ENCODE results near the gene CMAS. TPM values are rescaled to one million over a fixed set of nuclear protein-coding genes. Genes with fewer than 3 reads are reported as not detected.
"Not testable (repeated sequence)": the region's sequence is repeated elsewhere in the genome, so short reads cannot be mapped to it uniquely, and the experiment has no call there.

CMAS gene
- total and polyA plus RNA-seq, 3 donors from 2014 or later: 119 to 131 (median 130) TPM

DNA sequence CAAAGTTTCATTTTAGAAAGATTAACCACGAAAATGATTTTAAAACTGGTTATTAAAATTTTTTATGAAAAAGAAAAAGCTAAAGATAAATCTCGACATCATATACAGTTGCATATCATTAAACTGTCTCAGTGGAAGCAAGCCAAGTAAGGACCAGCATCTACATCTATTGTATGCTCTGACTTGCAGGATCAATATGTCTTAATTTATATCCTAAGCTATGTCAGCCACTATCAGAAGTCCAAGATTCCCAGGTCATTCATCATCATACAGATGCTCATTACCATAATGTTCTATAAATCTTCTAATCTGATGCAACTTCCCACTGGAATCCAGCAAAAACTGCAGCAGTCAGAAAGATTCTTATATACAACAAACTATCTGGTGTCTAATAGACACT lies 43.5 kb downstream of the CMAS start:
- no peaks in the 10 kb centered on the region for H3K4me1 ChIP-seq
- no peak overlapping the region for H3K27ac ChIP-seq
- no peaks in the 10 kb centered on the region for H3K36me3 ChIP-seq (ENCODE audit: low read depth, missing control alignments)
- H3K27me3 ChIP-seq: no peaks in the 10 kb centered on the region
- intact Hi-C loops (cut with DNase I; ENCODE audit: low total_unique reads): no loop called here
- H3K9me3 ChIP-seq: no peaks in the 10 kb centered on the region
- no peak overlapping the region for H3K4me3 ChIP-seq
- 81% methylated on average over 2 of the region's 2 CpGs for WGBS, 2 donors
- no peak for DNase-seq
- TF ChIP-seq CTCF (IDR thresholded peaks at IDR 0.05) (no peak), POLR2A (IDR thresholded peaks at IDR 0.05) (no peak)

DNA sequence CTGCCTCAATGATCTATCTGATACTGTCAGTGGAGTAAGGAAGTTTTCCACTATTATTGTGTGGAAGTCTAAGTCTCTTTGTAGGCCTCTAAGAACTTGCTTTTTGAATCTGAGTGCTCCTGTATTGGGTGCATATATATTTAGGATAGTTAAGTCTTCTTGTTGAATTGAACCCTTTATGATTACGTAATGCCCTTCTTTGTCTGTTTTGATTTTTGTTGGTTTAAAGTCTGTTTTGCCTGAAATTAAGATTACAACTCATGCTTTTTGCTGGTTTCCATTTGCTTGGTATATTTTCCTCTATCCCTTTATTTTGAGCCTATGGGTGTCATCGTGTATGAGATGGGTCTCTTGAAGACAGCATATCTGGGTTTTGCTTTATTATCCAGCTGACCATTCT lies 53.0 kb downstream of the CMAS start:
- H3K27ac ChIP-seq; DNase-seq; H3K27me3 ChIP-seq; H3K9me3 ChIP-seq; H3K36me3 ChIP-seq (ENCODE audit: low read depth, missing control alignments); intact Hi-C loops (cut with DNase I; ENCODE audit: low total_unique reads); H3K4me1 ChIP-seq; H3K4me3 ChIP-seq: not testable (repeated sequence)
- 94 to 100% methylated on average over 2 of the region's 2 CpGs for WGBS, 2 donors

DNA sequence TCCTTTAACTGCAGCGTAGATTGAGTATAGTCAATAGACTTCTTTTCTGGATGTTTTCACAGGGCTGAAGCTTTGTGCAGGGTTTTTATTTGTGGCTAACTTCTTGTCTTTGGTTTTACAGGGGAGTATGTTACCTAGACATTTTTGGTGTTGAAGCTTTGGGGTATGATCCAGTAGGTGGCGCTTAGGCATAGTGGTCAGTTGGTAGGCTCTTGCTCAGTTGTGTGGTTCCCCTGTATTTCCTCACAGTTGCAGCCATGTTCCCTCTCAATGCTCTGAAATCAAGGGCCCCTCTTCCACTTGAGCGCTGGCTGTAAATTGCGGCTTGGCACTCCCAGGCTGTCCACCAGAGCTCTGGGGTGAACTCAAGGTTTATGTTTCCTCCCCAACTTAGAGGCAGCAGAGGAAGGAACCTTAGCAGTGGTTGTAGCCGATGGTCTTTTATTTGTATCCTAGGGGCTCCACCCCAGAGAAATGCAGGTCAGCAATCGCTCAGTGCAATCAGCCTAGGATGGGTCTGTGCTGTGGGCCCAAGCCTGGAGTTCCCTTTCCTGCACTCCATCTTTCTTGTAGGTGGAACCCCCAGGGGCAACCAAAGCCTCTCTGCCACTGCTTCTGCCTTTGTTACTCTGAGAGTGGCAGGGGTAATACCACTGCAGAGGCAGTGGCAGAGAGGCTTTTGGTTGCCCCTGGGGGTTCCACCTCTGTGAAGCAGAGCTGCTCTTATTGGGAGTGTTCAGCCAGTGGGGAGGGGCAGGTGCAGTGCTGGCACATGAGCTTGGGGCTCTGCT lies 55.1 kb downstream of the CMAS start:
- no peak overlapping the region for H3K4me3 ChIP-seq
- intact Hi-C loops (cut with DNase I; ENCODE audit: low total_unique reads): no loop called here
- no peaks in the 10 kb centered on the region for H3K4me1 ChIP-seq
- peak; percentile 63 for DNase-seq
- no peak overlapping the region for H3K27ac ChIP-seq
- no peaks in the 10 kb centered on the region for H3K9me3 ChIP-seq
- no peaks in the 10 kb centered on the region for H3K27me3 ChIP-seq
- WGBS, 2 donors: 75 to 87% methylated on average over 4 to 6 of the region's 6 CpGs
- H3K36me3 ChIP-seq (ENCODE audit: low read depth, missing control alignments): no peaks in the 10 kb centered on the region
- TF ChIP-seq CTCF (IDR thresholded peaks at IDR 0.05) (peak; percentile 8 to 15 (median 9)), POLR2A (IDR thresholded peaks at IDR 0.05) (no peak)

GRCh38 chr12:22101749-22102243 lies 55.8 kb downstream of the CMAS start:
- Histone ChIP-seq H3K4me3 (no peak overlapping the region), H3K36me3 (ENCODE audit: low read depth, missing control alignments) (no peaks in the 10 kb centered on the region), H3K27me3 (no peaks in the 10 kb centered on the region), H3K27ac (no peak overlapping the region), H3K9me3 (no peaks in the 10 kb centered on the region), H3K4me1 (no peaks in the 10 kb centered on the region)
- intact Hi-C loops (cut with DNase I; ENCODE audit: low total_unique reads): no loop called here
- TF ChIP-seq POLR2A (IDR thresholded peaks at IDR 0.05) (no peak), CTCF (IDR thresholded peaks at IDR 0.05) (no peak)
- no peak for DNase-seq
- WGBS, 2 donors: 59 to 73% methylated on average over 5 of the region's 5 CpGs

DNA sequence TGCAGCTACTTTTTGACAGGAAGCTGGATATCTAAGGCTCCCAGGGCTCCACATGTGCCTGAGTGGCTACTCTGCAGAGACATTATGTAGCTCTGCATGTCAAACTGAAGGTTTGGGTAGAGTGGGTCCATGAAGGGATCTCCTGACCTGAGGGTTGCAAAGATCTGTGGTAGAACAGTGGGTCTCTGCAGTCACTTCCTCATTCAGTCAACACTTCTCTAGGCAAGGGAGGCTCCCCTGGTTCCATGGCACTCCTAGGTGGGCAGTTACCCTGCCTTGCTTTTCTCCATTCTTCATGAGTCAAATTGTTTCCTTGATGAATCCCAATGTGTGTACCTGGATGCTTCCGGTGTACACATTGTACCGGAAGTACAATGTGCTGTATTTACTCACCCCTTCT lies 57.4 kb downstream of the CMAS start:
- no peak overlapping the region for H3K27ac ChIP-seq
- WGBS, 2 donors: 77 to 96% methylated on average over 2 of the region's 2 CpGs
- H3K9me3 ChIP-seq: no peaks in the 10 kb centered on the region
- no peak overlapping the region for H3K4me3 ChIP-seq
- H3K4me1 ChIP-seq: no peaks in the 10 kb centered on the region
- intact Hi-C loops (cut with DNase I; ENCODE audit: low total_unique reads): no loop called here
- H3K27me3 ChIP-seq: no peaks in the 10 kb centered on the region
- H3K36me3 ChIP-seq (ENCODE audit: low read depth, missing control alignments): no peaks in the 10 kb centered on the region
- no peak for DNase-seq
- TF ChIP-seq POLR2A (IDR thresholded peaks at IDR 0.05) (no peak), CTCF (IDR thresholded peaks at IDR 0.05) (no peak)
